Coronary artery (tissue), 2 donors: ENCODE results near the gene PUS3.

Experiments
- DNase-seq: peaks from one replicate; pipeline ENCODE4 v3.0.0-alpha.2; 2017; ENCODE audit warnings: low spot score
- H3K27ac ChIP-seq, 2 donors: fragments of 200-600 bp; sonication (generic); one replicate each; pipeline ENCODE4 v1.5.1; 2016 to 2019
- H3K4me3 ChIP-seq: fragments of 200-600 bp; sonication (generic); 2 replicates; pipeline ENCODE4 v1.5.1; 2016; ENCODE audit warnings: mild to moderate bottlenecking, moderate library complexity
- TF ChIP-seq, protein P1 (sequence below): fragments of 200-600 bp; sonication (generic); IDR thresholded peaks from one replicate; pipeline ENCODE4 v1.5.1; 2019; ENCODE audit warnings: antibody characterized with exemption

The PUS3 gene

GRCh38 chr11:125892994-125893393 lies 10.0 kb downstream of the PUS3 start:
- TF ChIP-seq, protein P1, sequence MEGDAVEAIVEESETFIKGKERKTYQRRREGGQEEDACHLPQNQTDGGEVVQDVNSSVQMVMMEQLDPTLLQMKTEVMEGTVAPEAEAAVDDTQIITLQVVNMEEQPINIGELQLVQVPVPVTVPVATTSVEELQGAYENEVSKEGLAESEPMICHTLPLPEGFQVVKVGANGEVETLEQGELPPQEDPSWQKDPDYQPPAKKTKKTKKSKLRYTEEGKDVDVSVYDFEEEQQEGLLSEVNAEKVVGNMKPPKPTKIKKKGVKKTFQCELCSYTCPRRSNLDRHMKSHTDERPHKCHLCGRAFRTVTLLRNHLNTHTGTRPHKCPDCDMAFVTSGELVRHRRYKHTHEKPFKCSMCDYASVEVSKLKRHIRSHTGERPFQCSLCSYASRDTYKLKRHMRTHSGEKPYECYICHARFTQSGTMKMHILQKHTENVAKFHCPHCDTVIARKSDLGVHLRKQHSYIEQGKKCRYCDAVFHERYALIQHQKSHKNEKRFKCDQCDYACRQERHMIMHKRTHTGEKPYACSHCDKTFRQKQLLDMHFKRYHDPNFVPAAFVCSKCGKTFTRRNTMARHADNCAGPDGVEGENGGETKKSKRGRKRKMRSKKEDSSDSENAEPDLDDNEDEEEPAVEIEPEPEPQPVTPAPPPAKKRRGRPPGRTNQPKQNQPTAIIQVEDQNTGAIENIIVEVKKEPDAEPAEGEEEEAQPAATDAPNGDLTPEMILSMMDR = no peak
- Histone ChIP-seq H3K27ac (no peak overlapping the region), H3K4me3 (no peak overlapping the region)
- DNase-seq = no peak

- Histone ChIP-seq H3K4me3 (no peak overlapping the region), H3K27ac (no peak overlapping the region)
- TF ChIP-seq, protein P1 = no peak
- no peak for DNase-seq
Observed at GRCh38 chr11:125892071-125892470, 10.9 kb downstream of the PUS3 start.

DNA sequence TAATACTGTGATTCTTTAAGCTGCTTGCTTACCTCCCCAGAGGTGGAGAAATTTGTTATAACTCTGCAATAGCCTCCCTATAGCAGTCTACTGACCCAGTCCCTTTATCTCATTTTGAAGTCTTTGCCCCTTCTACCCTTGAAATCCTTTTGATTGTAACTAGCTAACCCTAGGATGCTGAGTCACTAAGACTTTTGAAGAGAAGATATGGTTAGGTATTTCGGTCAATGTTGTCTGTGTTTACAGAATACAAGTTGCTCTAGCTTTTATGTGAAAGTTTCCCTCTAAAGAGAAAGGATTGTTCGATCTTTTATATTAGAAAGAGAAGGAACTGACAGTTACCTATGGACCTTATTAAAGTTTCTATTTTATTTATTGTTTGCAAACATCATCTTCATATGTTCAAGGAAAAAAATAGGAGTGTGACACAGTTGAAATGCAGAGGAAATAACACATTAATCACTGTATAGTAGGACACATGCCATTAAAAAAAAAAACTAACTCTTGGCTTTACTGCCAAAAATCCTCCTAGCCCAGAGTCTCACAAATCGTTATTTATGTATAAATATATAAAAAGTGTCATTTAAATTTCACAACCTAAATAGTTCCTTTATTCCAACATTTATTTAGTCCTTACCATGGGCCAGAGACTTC lies 12.4 kb downstream of the PUS3 start:
- Histone ChIP-seq H3K4me3 (no peak overlapping the region), H3K27ac (no peak overlapping the region)
- TF ChIP-seq, protein P1 = no peak
- no peak for DNase-seq

DNA sequence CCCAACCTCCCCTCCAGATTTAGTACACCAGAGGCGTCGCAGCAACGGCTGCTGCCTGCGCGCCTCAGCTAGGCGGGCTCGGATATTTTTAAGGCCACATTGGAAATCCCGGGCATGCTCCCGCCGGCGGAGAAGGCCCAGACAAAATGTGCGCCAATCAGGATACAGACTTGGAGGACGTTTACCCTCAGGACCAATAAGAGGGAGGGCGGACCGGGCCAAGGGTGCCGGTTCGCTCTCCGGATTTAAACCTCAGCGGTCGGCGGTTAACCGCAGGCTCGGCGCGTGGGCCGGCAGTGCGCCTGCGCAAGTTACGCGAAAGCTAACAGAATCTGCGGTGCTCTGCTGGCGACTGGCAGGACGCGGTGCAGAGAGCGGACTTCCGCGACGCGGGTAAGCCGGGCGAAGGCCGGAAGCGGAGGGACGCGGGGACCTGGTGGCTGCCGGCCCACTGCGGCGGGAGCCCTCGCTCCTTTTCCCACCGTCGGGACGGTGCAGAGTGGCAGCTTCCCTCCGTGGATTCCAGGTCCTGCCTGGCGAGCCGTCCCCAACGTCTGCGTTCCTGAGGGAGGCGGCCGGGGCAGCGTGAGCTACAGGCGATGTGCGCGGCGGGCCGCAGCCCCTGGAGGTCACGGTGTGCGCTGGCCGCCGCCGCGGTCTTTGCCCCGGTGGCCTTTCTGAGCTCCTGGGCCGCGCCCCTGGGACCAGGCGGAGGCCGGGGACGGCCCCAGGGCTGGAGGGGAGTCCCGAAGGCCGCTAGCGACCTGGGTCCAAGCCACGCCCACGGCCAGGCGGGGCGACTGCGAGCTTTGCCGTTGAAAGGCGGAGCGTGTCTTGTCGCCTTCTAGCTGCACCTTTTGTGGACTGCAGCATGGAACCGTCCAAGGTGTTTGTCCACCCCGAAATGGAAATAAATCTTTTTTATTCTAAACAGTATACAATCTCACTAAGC lies 15.4 kb downstream of the PUS3 start, which contains the start of gene HYLS1:
TSS of gene HYLS1 (plus strand) at position 296 of the 952 bp plus-strand sequence. CDS start 11,701 bp downstream, outside the sequence.
- peak; percentile 97 for DNase-seq
- Histone ChIP-seq H3K27ac (peak within 1 kb of the TSS; percentile 90), H3K4me3 (peak within 1 kb of the TSS; percentile 78)
- TF ChIP-seq, protein P1 = peak; percentile 17

DNA sequence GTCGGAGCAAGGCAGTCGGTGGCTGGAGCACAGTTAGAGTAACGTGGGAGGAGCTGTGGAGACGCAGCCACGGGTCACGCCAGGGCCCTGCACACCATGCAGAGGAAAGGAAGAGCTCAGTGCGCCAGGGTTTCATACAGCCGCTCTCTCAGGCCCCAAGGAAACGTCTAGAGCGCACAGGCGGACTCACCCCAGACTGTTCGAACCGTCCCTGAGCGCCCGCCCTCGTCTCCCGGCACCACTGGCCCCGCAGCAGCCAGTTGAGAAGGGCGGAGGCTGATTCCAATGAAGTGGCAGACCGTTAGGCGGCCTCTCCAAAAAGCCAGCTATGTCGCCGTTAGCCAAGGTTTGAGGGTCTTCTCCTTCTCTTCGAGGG lies 16.0 kb downstream of the PUS3 start:
- DNase-seq = no peak
- Histone ChIP-seq H3K4me3 (peak overlapping the region; percentile 78), H3K27ac (peak overlapping the region; percentile 46 to 90)

GRCh38 chr11:125883375-125883774 lies 19.6 kb downstream of the PUS3 start:
- H3K4me3 ChIP-seq = no peak overlapping the region
- TF ChIP-seq, protein P1 = no peak
- no peak overlapping the region for H3K27ac ChIP-seq

More for the DNA sequence above, 16.0 kb downstream of the PUS3 start:
- TF ChIP-seq, protein P1 = no peak

More at GRCh38 chr11:125883375-125883774, 19.6 kb downstream of the PUS3 start:
- DNase-seq = no peak
